GM10248 (cell line): Measurements from ENCODE around the gene XIRP2.

ENCODE experiments used
- CTCF ChIA-PET: fragments of 300-600 bp; sonication (Branson Sonifier 250); formaldehyde crosslinking; extraction: SDS; loops from one replicate; lab custom pipeline; 2021; ENCODE audit warnings: antibody characterized with exemption; lab: Yijun Ruan, JAX
- POLR2A ChIA-PET: fragments of 350-650 bp; sonication (Branson Sonifier 250); formaldehyde crosslinking; extraction: SDS; loops from one replicate; lab custom pipeline; 2020; ENCODE audit warnings: antibody characterized with exemption; lab: Yijun Ruan, JAX
- DNase-seq: peaks from one replicate; pipeline ENCODE4 v3.0.0; 2012; ENCODE audit errors: extremely low spot score
- TF ChIP-seq, protein P1 (sequence below): IDR thresholded peaks from 2 replicates; pipeline ENCODE4 v1.5.1; 2012; ENCODE audit warnings: mild to moderate bottlenecking, low read depth; ENCODE audit errors: extremely low read depth, missing control alignments, control extremely low read depth

The XIRP2 gene

DNA sequence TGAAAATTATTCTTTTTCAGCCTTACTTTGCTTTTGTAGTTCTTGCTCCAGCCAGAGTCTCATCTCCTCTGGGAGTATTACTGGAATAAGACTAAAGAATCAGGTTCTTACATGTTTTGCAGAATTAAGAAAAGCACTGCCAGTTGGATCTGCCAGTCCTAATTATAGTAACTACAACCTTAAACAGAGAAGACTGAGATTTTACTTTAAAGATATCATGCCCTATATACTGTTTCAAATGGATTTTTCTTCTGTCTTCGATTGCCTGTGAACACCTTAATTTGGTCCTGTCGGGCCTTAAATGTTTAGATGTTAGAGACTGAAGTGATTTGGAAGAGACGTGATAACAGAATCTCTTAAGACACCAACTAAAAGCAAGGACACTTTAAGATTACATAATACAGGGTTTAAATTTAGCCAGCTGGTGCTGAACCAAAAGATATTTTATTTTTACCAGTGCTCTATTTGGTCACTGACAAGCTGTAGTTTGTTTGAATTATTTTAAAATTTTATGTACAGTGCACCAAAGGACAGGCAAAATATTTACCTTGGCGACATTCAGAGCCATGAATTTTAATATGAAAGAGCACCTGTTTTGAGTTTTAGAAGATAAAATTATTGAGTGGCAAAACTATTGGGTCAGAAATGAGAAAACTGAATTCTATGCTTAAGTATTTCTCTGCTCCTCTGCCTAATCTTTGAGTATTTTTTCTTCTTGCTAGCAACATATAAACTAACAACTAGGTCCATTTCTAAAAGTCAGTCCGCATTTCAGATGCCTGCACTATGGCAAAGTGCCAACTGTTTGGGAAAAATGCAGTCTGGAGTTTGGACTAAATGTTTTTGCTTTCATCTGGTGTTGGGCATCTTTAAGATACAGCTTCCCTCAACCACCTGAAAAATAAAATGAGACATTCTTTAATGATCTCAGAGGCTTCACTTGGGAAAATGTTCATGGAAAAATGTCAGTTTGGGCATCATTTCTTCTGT is 300.0 kb downstream of the XIRP2 start:
- TF ChIP-seq, protein P1, sequence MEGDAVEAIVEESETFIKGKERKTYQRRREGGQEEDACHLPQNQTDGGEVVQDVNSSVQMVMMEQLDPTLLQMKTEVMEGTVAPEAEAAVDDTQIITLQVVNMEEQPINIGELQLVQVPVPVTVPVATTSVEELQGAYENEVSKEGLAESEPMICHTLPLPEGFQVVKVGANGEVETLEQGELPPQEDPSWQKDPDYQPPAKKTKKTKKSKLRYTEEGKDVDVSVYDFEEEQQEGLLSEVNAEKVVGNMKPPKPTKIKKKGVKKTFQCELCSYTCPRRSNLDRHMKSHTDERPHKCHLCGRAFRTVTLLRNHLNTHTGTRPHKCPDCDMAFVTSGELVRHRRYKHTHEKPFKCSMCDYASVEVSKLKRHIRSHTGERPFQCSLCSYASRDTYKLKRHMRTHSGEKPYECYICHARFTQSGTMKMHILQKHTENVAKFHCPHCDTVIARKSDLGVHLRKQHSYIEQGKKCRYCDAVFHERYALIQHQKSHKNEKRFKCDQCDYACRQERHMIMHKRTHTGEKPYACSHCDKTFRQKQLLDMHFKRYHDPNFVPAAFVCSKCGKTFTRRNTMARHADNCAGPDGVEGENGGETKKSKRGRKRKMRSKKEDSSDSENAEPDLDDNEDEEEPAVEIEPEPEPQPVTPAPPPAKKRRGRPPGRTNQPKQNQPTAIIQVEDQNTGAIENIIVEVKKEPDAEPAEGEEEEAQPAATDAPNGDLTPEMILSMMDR = no peak
- DNase-seq = no peak
- ChIA-PET POLR2A (no interaction called here), CTCF (no interaction called here)

DNA sequence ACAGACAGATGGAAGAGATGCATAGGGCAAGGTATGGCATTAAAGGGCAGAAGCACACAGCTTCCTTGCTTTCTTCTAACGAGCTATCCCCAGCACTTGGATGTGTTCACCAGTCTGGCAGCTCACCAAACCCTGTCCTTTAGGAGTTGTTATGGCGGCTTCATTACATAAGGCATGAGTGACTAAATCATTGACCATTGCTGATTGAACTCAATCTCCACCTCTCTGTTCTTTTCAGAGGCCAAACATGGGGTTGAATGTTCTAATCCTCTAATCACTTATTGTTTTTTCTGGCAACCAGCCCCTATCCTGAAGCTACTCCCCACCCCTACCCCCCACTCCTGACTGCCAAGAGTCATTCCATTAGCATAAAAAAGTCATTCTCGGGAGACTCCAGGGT is 301.8 kb downstream of the XIRP2 start:
- CTCF ChIA-PET = interaction anchor here (1.5 kb wide), 1 partner anchor 13 kb away, joined by 4 read pairs; no protein-coding TSS in a partner anchor
- no peak for DNase-seq
- POLR2A ChIA-PET = no interaction called here
- TF ChIP-seq, protein P1 = no peak

DNA sequence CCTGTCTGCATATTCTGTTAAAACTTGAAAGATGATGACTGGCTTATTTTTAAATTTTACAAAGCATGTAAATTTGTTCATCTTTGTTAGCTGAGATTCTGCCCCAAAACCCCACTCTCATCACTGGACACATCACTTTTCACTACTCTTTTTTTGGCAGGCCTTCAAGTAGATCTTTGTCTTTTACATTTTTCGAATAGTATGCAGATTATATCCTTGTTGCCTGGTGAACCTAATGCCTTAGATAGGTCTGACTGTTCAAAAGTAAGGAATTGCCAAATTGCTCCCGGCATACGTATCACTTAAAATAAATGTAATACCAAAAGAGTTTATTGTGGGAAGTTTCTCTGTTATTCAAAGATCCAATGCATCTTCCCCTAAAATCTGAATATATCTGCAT is 303.3 kb downstream of the XIRP2 start:
- POLR2A ChIA-PET = no interaction called here
- CTCF ChIA-PET = interaction anchor here (1.5 kb wide), 1 partner anchor 15 kb away, joined by 4 read pairs; no protein-coding TSS in a partner anchor
- no peak for DNase-seq
- TF ChIP-seq, protein P1 = no peak

GRCh38 chr2:167192833-167193232 is 304.6 kb downstream of the XIRP2 start:
- CTCF ChIA-PET = no interaction called here
- no peak for DNase-seq

GRCh38 chr2:167196461-167197252 is 308.4 kb downstream of the XIRP2 start:
- TF ChIP-seq, protein P1 = no peak
- ChIA-PET POLR2A (interaction anchor here (0.6 kb wide), 1 partner anchor 1021 kb away, joined by 3 read pairs; no protein-coding TSS in a partner anchor), CTCF (no interaction called here)
- no peak for DNase-seq

More at GRCh38 chr2:167192833-167193232, 304.6 kb downstream of the XIRP2 start:
- TF ChIP-seq, protein P1 = no peak
- POLR2A ChIA-PET = no interaction called here

GRCh38 chr2:167198009-167198408 is 309.7 kb downstream of the XIRP2 start:
- no peak for DNase-seq
- CTCF ChIA-PET = no interaction called here
- TF ChIP-seq, protein P1 = no peak
- POLR2A ChIA-PET = no interaction called here
